GM23338 (cell line): Measurements from ENCODE around the gene FBXL17. TPM values are rescaled to one million over a fixed set of nuclear protein-coding genes. Genes with fewer than 3 reads are reported as not detected.
"Not testable (repeated sequence)": the region's sequence is repeated elsewhere in the genome, so short reads cannot be mapped to it uniquely, and the experiment has no call there.

Experiments used
- ATAC-seq: fragments of 200-7000 bp; cut with Tn5 transposase; 3 replicates; pipeline ENCODE4 v1.9.1; 2020
- DNase-seq: peaks from one replicate; pipeline ENCODE4 v3.0.0-alpha.2; 2015; ENCODE audit warnings: low spot score
- H2AFZ ChIP-seq: fragments of 200-600 bp; sonication (generic); 2 replicates; pipeline ENCODE4 v1.8.0; 2016; ENCODE audit warnings: antibody characterized with exemption, mild to moderate bottlenecking, moderate library complexity
- H3F3A ChIP-seq: fragments of 200-600 bp; sonication (generic); replicated peaks from 2 replicates; pipeline ENCODE4 v1.8.0; 2017; ENCODE audit warnings: antibody characterized with exemption, mixed run types, low read depth
- H3K27ac ChIP-seq: fragments of 200-600 bp; sonication (generic); 2 replicates; pipeline ENCODE4 v1.6.1; 2016; ENCODE audit warnings: low read depth
- H3K27me3 ChIP-seq: fragments of 200-600 bp; sonication (generic); 2 replicates; pipeline ENCODE4 v1.8.0; 2016; ENCODE audit warnings: mild to moderate bottlenecking, mixed run types, moderate library complexity; ENCODE audit not compliant: insufficient read depth
- H3K36me3 ChIP-seq: fragments of 200-600 bp; sonication (generic); 2 replicates; pipeline ENCODE4 v1.8.0; 2016; ENCODE audit warnings: mild to moderate bottlenecking; ENCODE audit not compliant: insufficient read depth
- H3K4me1 ChIP-seq: fragments of 200-600 bp; sonication (generic); 2 replicates; pipeline ENCODE4 v1.8.0; 2016; ENCODE audit warnings: mild to moderate bottlenecking, moderate library complexity; ENCODE audit not compliant: insufficient read depth
- H3K4me2 ChIP-seq: fragments of 200-600 bp; sonication (generic); 2 replicates; pipeline ENCODE4 v1.7.1; 2017; ENCODE audit warnings: mixed run types
- H3K4me3 ChIP-seq: fragments of 200-600 bp; sonication (generic); 2 replicates; pipeline ENCODE4 v1.6.1; 2016; ENCODE audit warnings: mixed run types
- H3K79me2 ChIP-seq: fragments of 200-600 bp; sonication (generic); replicated peaks from 2 replicates; pipeline ENCODE4 v1.8.0; 2017; ENCODE audit warnings: mild to moderate bottlenecking; ENCODE audit not compliant: insufficient read depth
- H3K9me2 ChIP-seq: fragments of 200-600 bp; sonication (generic); 2 replicates; pipeline ENCODE4 v1.8.0; 2017; ENCODE audit not compliant: insufficient read depth
- H4K20me1 ChIP-seq: fragments of 200-600 bp; sonication (generic); replicated peaks from 2 replicates; pipeline ENCODE4 v1.8.0; 2017; ENCODE audit warnings: mild to moderate bottlenecking; ENCODE audit not compliant: insufficient read depth
- H3K27ac Mint-ChIP-seq: 2 replicates; pipeline ENCODE4 v1.8.0; 2020; ENCODE audit warnings: inconsistent platforms, mild to moderate bottlenecking, moderate library complexity, mixed read lengths
- H3K27me3 Mint-ChIP-seq: 3 replicates; pipeline ENCODE4 v1.8.0; 2022; ENCODE audit warnings: low read depth, mild to moderate bottlenecking, moderate library complexity, mixed read lengths, inconsistent platforms; ENCODE audit not compliant: insufficient read depth, poor library complexity
- H3K36me3 Mint-ChIP-seq: 3 replicates; pipeline ENCODE4 v1.8.0; 2021; ENCODE audit warnings: low read depth, mild to moderate bottlenecking, inconsistent platforms, moderate library complexity, mixed read lengths
- H3K4me1 Mint-ChIP-seq: 3 replicates; pipeline ENCODE4 v1.8.0; 2020; ENCODE audit warnings: mild to moderate bottlenecking, inconsistent platforms, mixed read lengths
- H3K4me3 Mint-ChIP-seq: 3 replicates; pipeline ENCODE4 v1.8.0; 2021; ENCODE audit warnings: moderate library complexity, mild to moderate bottlenecking, inconsistent platforms, mixed read lengths
- H3K9me3 Mint-ChIP-seq: 3 replicates; pipeline ENCODE4 v1.8.0; 2020; ENCODE audit warnings: moderate library complexity, mild to moderate bottlenecking, inconsistent platforms, mixed read lengths
- CREB1 ChIP-seq: fragments of 250-450 bp; sonication (Bioruptor Pico); IDR thresholded peaks from 2 replicates; pipeline ENCODE4 v1.5.0; 2020; ENCODE audit warnings: low read depth, mild to moderate bottlenecking, moderate library complexity
- EZH2 ChIP-seq: fragments of 200-600 bp; sonication (generic); IDR thresholded peaks from one replicate; pipeline ENCODE4 v1.8.0; 2017; ENCODE audit warnings: antibody characterized with exemption, mild to moderate bottlenecking, low read depth; ENCODE audit not compliant: unreplicated experiment
- EZH2phosphoT487 ChIP-seq: fragments of 200-600 bp; sonication (generic); IDR thresholded peaks from one replicate; pipeline ENCODE4 v1.8.1; 2018; ENCODE audit warnings: antibody characterized with exemption; ENCODE audit not compliant: unreplicated experiment
- JUNB ChIP-seq: IDR thresholded peaks from one replicate; pipeline ENCODE4 v1.6.1; 2016; ENCODE audit warnings: antibody characterized with exemption; ENCODE audit not compliant: unreplicated experiment
- NANOG ChIP-seq: IDR thresholded peaks from 2 replicates; pipeline ENCODE4 v1.6.1; 2016; ENCODE audit warnings: antibody characterized with exemption, borderline replicate concordance
- POLR2AphosphoS5 ChIP-seq: IDR thresholded peaks from 2 replicates; pipeline ENCODE4 v1.6.1; 2016; ENCODE audit warnings: antibody characterized with exemption, low read depth
- STAT1 ChIP-seq: IDR thresholded peaks from one replicate; pipeline ENCODE4 v1.6.1; 2016; ENCODE audit warnings: antibody characterized with exemption; ENCODE audit not compliant: unreplicated experiment
- ZNF114 ChIP-seq: fragments of 250-450 bp; sonication (Bioruptor Pico); IDR thresholded peaks from 2 replicates; pipeline ENCODE4 v1.5.0; 2020; ENCODE audit warnings: mild to moderate bottlenecking, moderate library complexity
- ZNF331 ChIP-seq: fragments of 250-450 bp; sonication (Bioruptor Pico); IDR thresholded peaks from 2 replicates; pipeline ENCODE4 v1.5.0; 2020; ENCODE audit warnings: low read depth, mild to moderate bottlenecking, moderate library complexity
- polyA plus RNA-seq: library from polyadenylated mRNA; unstranded; fragments of >200 nt; fragmentation: Nextera tagmentation; extraction: Ambion mirVana; gene quantifications from 2 replicates; pipeline ENCODE4 v1.2.1, GENCODE V29; 2016
- total RNA-seq: library from RNA; depleted of rRNA; stranded (reverse); fragments of >200 nt; shearing (Covaris generic); gene quantifications from 2 replicates; pipeline ENCODE4 v1.2.3, GENCODE V29; 2014
- TF ChIP-seq, protein P1 (sequence below), 2 experiments: fragments of 200-600 bp in 1 of 2; sonication (generic) in 1 of 2; conservative IDR thresholded peaks; 2 replicates each; pipeline versions ENCODE4 v1.5.1 to v1.6.1; 2016 to 2017; ENCODE audit warnings: antibody characterized with exemption in 2 of 2, low read depth in 2 of 2, mild to moderate bottlenecking in 2 of 2, moderate library complexity in 1 of 2
- TF ChIP-seq, protein P2 (sequence below): IDR thresholded peaks from one replicate; pipeline ENCODE4 v1.6.1; 2018; ENCODE audit warnings: antibody characterized with exemption; ENCODE audit not compliant: unreplicated experiment
- TF ChIP-seq, protein P3 (sequence below): IDR thresholded peaks from 2 replicates; pipeline ENCODE4 v1.6.1; 2016; ENCODE audit warnings: antibody characterized with exemption

FBXL17 gene
- total and polyA plus RNA-seq, 2 experiments from 2014 or later: 2.0 to 2.7 TPM

DNA sequence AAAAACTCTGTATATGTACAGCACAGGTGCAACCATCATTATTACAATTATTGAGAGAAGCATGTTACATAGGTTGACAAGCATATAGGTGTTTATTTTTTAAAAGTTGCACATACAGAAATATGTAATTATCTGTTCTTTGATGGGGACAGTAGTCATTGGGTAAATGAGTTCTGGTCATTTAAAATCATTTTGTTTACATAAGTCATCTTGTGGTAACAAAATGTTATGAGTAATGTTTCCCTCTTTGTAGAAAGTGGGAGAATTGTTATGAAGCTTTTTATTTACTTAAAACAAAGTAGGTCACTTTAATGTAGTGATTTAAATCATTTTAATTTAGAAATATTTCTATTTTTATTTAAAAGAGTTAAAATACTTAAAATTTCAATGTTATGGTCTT, 33.8 kb upstream of the FBXL17 start (continued):
- TF ChIP-seq ZNF114 (CRISPR knock-in tag): no peak
- no peak for TF ChIP-seq ZNF331 (CRISPR knock-in tag)
- TF ChIP-seq NANOG: no peak
- TF ChIP-seq CREB1: no peak
- TF ChIP-seq JUNB: no peak
- TF ChIP-seq STAT1: no peak

DNA sequence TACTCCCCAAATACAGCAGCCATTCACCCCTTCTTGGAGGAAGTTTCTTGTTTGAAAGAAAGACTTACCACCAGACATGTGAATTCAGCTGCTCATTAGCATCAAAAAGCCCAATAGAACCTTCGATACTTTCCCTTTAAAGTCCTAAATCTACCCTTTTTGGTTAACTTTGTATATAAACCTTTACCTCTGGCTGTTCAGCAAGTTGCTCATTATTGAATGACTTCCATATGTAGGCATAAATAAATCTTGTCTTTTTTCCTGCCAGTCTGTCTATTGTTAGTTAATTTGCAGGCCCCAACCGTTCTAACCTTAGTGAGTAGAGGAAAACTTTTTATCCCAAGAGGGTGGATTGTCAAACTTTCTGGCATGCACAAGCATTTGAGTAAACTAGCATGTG, 27.9 kb upstream of the FBXL17 start:
- H3K4me1 Mint-ChIP-seq: peaks cover 25% of the 10 kb centered on the region
- Histone ChIP-seq H3F3A (no peaks in the 10 kb centered on the region), H3K4me1 (peaks cover 18% of the 10 kb centered on the region), H3K4me2 (0 out of 2 replicates have a peak overlapping the region, but pooled peaks have one; percentile 37), H3K27me3 (no peaks in the 10 kb centered on the region), H4K20me1 (no peaks in the 10 kb centered on the region), H2AFZ (no peak overlapping the region), H3K79me2 (no peaks in the 10 kb centered on the region), H3K36me3 (no peaks in the 10 kb centered on the region), H3K4me3 (no peak overlapping the region), H3K27ac (no peak overlapping the region), H3K9me2 (no peaks in the 10 kb centered on the region)
- no peaks in the 10 kb centered on the region for H3K27me3 Mint-ChIP-seq
- ATAC-seq (peak; percentile 47; the same call in 2 of the 3 replicates), DNase-seq (peak; percentile 33)
- H3K36me3 Mint-ChIP-seq: no peaks in the 10 kb centered on the region
- no peak for TF ChIP-seq STAT1
- TF ChIP-seq EZH2phosphoT487: no peak
- TF ChIP-seq, protein P1, sequence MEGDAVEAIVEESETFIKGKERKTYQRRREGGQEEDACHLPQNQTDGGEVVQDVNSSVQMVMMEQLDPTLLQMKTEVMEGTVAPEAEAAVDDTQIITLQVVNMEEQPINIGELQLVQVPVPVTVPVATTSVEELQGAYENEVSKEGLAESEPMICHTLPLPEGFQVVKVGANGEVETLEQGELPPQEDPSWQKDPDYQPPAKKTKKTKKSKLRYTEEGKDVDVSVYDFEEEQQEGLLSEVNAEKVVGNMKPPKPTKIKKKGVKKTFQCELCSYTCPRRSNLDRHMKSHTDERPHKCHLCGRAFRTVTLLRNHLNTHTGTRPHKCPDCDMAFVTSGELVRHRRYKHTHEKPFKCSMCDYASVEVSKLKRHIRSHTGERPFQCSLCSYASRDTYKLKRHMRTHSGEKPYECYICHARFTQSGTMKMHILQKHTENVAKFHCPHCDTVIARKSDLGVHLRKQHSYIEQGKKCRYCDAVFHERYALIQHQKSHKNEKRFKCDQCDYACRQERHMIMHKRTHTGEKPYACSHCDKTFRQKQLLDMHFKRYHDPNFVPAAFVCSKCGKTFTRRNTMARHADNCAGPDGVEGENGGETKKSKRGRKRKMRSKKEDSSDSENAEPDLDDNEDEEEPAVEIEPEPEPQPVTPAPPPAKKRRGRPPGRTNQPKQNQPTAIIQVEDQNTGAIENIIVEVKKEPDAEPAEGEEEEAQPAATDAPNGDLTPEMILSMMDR (conservative IDR thresholded peaks at IDR 0.05; ENCODE audit: low read depth in 2 of 2): no peak
- TF ChIP-seq NANOG: no peak
- no peak for TF ChIP-seq JUNB
- TF ChIP-seq, protein P2, sequence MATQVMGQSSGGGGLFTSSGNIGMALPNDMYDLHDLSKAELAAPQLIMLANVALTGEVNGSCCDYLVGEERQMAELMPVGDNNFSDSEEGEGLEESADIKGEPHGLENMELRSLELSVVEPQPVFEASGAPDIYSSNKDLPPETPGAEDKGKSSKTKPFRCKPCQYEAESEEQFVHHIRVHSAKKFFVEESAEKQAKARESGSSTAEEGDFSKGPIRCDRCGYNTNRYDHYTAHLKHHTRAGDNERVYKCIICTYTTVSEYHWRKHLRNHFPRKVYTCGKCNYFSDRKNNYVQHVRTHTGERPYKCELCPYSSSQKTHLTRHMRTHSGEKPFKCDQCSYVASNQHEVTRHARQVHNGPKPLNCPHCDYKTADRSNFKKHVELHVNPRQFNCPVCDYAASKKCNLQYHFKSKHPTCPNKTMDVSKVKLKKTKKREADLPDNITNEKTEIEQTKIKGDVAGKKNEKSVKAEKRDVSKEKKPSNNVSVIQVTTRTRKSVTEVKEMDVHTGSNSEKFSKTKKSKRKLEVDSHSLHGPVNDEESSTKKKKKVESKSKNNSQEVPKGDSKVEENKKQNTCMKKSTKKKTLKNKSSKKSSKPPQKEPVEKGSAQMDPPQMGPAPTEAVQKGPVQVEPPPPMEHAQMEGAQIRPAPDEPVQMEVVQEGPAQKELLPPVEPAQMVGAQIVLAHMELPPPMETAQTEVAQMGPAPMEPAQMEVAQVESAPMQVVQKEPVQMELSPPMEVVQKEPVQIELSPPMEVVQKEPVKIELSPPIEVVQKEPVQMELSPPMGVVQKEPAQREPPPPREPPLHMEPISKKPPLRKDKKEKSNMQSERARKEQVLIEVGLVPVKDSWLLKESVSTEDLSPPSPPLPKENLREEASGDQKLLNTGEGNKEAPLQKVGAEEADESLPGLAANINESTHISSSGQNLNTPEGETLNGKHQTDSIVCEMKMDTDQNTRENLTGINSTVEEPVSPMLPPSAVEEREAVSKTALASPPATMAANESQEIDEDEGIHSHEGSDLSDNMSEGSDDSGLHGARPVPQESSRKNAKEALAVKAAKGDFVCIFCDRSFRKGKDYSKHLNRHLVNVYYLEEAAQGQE: no peak
- no peak for TF ChIP-seq ZNF114 (CRISPR knock-in tag)
- TF ChIP-seq, protein P3, sequence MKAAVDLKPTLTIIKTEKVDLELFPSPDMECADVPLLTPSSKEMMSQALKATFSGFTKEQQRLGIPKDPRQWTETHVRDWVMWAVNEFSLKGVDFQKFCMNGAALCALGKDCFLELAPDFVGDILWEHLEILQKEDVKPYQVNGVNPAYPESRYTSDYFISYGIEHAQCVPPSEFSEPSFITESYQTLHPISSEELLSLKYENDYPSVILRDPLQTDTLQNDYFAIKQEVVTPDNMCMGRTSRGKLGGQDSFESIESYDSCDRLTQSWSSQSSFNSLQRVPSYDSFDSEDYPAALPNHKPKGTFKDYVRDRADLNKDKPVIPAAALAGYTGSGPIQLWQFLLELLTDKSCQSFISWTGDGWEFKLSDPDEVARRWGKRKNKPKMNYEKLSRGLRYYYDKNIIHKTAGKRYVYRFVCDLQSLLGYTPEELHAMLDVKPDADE: no peak
- TF ChIP-seq CREB1: no peak
- TF ChIP-seq ZNF331 (CRISPR knock-in tag): no peak
- no peak for TF ChIP-seq POLR2AphosphoS5
- no peak for TF ChIP-seq EZH2
- peak overlapping the region; percentile 70 for H3K27ac Mint-ChIP-seq
- H3K4me3 Mint-ChIP-seq: peak overlapping the region; percentile 21; the same call in 1 of the 3 replicates
- peaks cover 2% of the 10 kb centered on the region; the same call in 1 of the 3 replicates for H3K9me3 Mint-ChIP-seq

DNA sequence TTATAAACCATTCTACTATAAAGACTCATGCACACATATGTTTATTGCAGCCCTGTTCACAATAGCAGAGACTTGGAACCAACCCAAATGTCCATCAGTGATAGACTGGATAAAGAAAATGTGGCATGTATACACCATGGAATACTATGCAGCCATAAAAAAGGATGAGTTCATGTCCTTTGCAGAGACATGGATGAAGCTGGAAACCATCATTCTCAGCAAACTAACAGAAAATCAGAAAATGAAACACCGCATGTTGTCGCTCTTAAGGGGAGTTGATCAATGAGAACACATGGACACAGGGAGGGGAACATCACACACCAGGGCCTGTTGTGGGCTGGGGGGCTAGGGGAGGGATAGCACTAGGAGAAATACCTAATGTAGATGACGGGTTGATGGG, 23.3 kb upstream of the FBXL17 start:
- not testable (repeated sequence) for H3K4me2 ChIP-seq, H3K79me2 ChIP-seq, H3K27ac ChIP-seq, H3K4me1 ChIP-seq, ATAC-seq, H3K27ac Mint-ChIP-seq, DNase-seq, H3K4me3 Mint-ChIP-seq, H3K9me2 ChIP-seq, H4K20me1 ChIP-seq, H3K36me3 ChIP-seq, H3F3A ChIP-seq, H3K27me3 ChIP-seq, H3K4me3 ChIP-seq, H2AFZ ChIP-seq, H3K27me3 Mint-ChIP-seq
- Mint-ChIP-seq H3K9me3 (peaks cover 39% of the 10 kb centered on the region), H3K36me3 (peaks cover 12% of the 10 kb centered on the region), H3K4me1 (peaks cover 15% of the 10 kb centered on the region)
